Muscle layer of duodenum (tissue), 2 donors: Measurements from ENCODE around the gene CNNM2.
"Not testable (repeated sequence)": the region's sequence is repeated elsewhere in the genome, so short reads cannot be mapped to it uniquely, and the experiment has no call there.

Source experiments
- H3K27ac ChIP-seq: one replicate; pipeline ENCODE4 v1.7.0; 2013; ENCODE audit warnings: mild to moderate bottlenecking, low read length
- H3K27me3 ChIP-seq: one replicate; pipeline ENCODE4 v1.7.0; 2013; ENCODE audit warnings: low read depth, mild to moderate bottlenecking, control low read depth, low read length
- H3K36me3 ChIP-seq, 2 donors: one replicate each; pipeline ENCODE4 v1.7.0; 2013; ENCODE audit warnings: low read length in 2 of 2, control low read depth in 1 of 2, mild to moderate bottlenecking in 1 of 2; ENCODE audit not compliant: insufficient read depth in 2 of 2, control insufficient read depth in 1 of 2
- H3K4me1 ChIP-seq, 2 donors: one replicate each; pipeline ENCODE4 v1.7.0; 2013; ENCODE audit warnings: low read length in 2 of 2, mild to moderate bottlenecking in 2 of 2, control low read depth in 1 of 2, moderate library complexity in 1 of 2; ENCODE audit not compliant: insufficient read depth in 2 of 2, control insufficient read depth in 1 of 2
- H3K4me3 ChIP-seq, 2 donors: one replicate each; pipeline ENCODE4 v1.7.0; 2013; ENCODE audit warnings: low read length in 2 of 2, low read depth in 1 of 2, mild to moderate bottlenecking in 1 of 2
- H3K9me3 ChIP-seq, 2 donors: one replicate each; pipeline ENCODE4 v1.7.0; 2013; ENCODE audit warnings: low read length in 2 of 2, control low read depth in 1 of 2, mild to moderate bottlenecking in 1 of 2; ENCODE audit not compliant: control insufficient read depth in 1 of 2
- donor health status: healthy.

Gene CNNM2

DNA sequence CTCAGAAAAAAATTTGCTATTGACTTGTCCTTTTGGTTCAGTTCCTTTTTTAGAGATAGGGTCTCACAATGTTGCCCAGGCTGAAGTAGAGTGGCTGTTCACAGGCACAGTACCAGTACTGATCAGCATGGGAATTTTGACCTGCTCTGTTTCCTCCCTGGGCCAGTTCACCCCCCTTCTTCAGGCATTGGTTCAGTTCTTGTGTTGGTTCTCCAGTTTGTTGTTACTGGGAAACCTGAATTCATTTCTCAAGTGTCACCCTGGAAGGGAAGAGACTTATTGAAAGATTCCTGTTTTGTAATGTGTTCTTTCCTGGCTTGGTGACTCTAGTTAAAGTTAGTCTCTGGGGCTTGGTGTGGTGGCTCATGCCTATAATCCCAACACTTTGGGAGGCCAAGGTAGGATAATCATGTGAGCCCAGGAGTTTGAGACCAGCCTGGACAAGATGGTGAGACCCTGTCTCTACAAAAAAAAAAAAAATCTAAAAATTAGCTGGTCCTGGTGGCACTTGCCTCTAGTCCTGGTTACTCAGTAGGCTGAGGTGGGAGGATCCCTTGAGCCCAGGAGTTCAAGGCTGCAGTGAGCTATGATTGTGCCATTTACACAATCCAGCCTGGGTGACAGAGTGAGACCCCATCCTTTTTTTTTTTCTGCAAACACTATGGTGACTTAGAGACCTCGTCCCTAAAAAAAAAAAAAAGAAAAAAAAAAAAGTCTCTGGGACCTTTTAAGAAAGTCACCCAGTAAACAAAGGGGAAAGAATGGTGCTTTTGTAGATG lies 52.7 kb downstream of the CNNM2 start:
- no peaks in the 10 kb centered on the region for H3K36me3 ChIP-seq
- peaks cover 0 to 6% of the 10 kb centered on the region in 2 donors for H3K4me1 ChIP-seq
- no peaks in the 10 kb centered on the region for H3K27me3 ChIP-seq
- H3K9me3 ChIP-seq: no peaks in the 10 kb centered on the region
- H3K4me3 ChIP-seq: no peak overlapping the region
- no peak overlapping the region for H3K27ac ChIP-seq

DNA sequence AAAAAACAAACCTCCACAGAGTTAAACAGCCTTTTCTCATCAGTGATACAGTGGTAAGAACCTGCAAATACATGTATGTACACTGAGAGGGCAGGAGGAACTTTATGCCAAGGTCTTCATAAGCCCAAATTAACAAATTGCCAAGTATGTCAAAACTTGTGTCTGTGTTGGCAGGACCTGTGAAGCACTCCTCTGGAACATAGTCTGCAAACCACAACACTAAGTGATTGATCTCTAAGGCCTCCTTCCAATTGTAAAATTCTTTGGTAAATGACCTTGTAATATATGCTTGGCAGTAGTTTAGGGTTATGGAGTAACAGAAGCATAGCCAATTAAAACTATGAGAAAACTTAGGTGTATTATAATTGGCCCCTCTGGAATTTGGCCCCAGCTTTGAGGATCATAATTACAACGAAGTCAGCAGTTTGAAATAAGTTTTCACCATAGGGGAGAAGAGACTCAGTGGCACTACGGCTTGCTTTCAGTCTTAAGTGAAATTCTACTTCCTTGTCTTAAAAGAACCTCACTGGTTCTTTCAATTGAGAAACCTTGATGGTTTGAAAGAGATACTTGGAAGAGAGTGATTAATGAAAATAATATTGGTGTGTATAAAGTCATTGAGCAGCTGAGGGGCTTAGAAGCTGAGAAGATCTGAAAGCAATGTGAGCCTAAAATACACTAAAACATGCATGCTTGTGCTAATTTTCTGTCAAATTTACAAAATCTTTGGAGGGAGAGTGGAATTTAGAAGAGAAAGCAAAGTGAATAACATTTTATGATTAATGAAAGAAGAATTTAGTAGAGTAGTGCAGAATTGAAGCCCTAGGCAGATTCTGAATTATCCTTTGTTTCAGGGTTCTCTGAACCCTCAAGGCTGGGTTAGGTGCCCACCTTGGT lies 57.6 kb downstream of the CNNM2 start:
- H3K4me3 ChIP-seq: no peak overlapping the region
- peaks cover 0 to 7% of the 10 kb centered on the region in 2 donors for H3K4me1 ChIP-seq
- no peaks in the 10 kb centered on the region for H3K36me3 ChIP-seq
- no peaks in the 10 kb centered on the region for H3K9me3 ChIP-seq
- H3K27me3 ChIP-seq: no peaks in the 10 kb centered on the region
- H3K27ac ChIP-seq: no peak overlapping the region

DNA sequence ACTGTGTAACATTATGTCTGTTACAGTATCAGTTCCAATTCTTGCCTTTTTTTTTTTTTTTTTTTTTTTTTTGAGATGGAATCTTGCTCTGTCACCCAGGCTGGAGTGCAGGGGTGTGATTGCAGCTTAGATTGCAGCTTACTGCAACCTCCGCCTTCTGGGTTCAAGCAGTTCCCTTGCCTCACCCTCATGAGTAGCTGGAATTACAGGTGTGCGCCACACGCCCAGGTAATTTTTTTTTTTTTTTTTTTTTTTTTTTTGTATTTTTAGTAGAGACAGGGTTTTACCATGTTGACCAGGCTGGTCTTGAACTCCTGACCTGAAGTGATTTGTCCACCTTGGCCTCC lies 58.3 kb downstream of the CNNM2 start:
- not testable (repeated sequence) for H3K9me3 ChIP-seq, H3K36me3 ChIP-seq, H3K27me3 ChIP-seq, H3K27ac ChIP-seq, H3K4me1 ChIP-seq, H3K4me3 ChIP-seq

DNA sequence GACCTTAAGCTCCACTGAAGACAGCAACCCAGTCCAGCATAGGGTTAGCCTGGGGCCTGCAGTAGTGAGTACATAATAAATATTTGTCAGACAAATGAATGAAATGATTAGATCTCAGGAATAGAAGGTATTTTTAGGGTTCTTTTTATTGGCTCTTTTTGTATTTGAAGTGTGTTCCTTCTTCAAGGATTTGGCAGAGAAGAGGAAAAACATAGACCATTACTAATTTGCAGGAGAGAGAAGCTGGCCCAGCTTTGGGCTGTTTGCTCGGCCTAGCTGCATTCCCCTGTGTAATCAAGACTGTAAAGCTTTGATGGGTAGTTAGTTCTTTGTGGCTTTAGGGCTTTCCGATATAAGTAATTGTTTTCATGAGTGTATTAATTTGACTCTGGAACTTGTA lies 64.2 kb downstream of the CNNM2 start:
- Histone ChIP-seq H3K36me3 (no peaks in the 10 kb centered on the region), H3K9me3 (no peaks in the 10 kb centered on the region), H3K4me1 (no peaks in the 10 kb centered on the region), H3K4me3 (no peak overlapping the region), H3K27me3 (no peaks in the 10 kb centered on the region), H3K27ac (no peak overlapping the region)

DNA sequence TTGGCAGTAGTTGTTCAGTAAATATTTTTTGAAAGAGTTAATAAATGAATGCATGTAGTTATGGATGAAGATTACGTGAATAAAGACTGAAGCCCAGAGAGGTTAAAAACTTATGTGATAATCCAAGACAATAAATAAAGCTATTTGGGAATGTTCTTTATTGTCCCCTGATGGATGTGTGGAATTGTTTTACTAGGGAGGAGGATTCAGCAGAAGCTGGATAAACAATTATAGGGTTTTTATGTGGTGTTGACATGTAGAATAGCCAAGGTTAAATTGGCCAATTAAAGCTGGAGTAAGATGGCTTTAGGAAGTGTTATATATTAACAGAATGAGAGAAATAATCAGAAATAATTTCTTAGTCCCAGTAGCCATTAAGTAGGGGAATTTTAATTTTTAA lies 66.0 kb downstream of the CNNM2 start:
- Histone ChIP-seq H3K27me3 (no peaks in the 10 kb centered on the region), H3K36me3 (no peaks in the 10 kb centered on the region), H3K9me3 (no peaks in the 10 kb centered on the region), H3K4me3 (no peak overlapping the region), H3K4me1 (peaks cover 0 to 7% of the 10 kb centered on the region in 2 donors), H3K27ac (no peak overlapping the region)

DNA sequence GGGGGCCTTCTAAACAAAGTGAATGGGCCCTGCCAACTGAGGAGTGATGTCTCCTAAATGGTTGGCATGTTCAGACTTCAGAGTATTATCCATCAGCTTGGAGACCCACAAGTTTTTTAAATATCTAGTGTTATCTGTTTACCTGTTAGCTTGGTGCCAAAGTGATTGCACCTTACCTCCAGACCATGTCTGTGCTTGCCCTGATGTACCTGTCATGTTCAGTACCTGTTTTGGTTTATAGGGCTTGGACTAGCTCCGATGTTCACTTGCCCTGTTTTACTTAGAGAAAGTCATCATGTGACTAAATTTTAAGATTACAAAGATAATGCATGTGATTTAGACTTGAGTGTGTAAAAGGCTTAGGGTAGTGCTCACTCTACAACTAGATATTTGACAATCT lies 67.7 kb downstream of the CNNM2 start:
- H3K36me3 ChIP-seq: no peaks in the 10 kb centered on the region
- no peak overlapping the region for H3K4me3 ChIP-seq
- H3K27me3 ChIP-seq: no peaks in the 10 kb centered on the region
- H3K4me1 ChIP-seq: peaks cover 0 to 7% of the 10 kb centered on the region in 2 donors
- no peak overlapping the region for H3K27ac ChIP-seq
- H3K9me3 ChIP-seq: no peaks in the 10 kb centered on the region

DNA sequence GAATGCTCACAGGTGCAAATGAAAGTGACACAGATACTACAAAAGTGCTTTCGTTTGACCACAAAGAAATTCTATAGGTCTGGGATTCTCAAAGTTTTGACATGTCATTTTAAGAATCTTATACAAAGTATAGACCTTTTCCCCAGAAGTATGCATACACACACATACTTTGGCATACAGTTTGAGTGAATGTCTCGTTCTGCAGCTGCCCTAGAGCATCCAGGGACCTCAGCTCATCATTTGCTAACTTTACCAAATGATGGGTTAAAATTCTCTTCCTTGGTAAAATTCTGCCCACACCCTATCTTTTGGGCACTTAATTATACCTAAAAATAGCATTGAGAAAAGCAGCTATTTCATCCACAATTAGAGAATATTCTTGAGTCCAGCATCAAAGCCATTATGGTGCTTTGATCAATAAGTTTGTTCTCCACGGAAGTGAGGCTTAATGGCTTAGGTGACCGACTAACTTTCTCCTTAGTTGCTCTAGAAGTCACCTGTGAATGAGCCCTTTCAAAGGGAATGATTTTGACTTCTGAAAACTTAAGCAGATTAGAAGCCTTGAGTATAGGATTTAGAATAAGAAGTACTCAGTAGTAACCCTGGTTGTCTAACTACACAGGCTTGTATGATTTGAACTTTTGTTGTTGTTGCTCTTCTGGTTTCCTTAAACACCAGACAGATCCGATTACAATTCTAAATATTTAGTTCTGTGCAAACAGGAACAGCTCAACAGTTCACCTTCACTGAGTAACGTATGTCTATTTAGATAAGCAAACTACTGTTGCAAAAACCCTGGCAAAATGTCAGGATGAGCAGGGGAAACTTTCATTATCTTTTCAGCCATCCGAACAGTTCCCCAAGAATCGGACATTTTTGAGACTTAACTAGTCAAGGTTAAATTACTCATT lies 70.6 kb downstream of the CNNM2 start:
- peaks cover 0 to 7% of the 10 kb centered on the region in 2 donors for H3K4me1 ChIP-seq
- H3K4me3 ChIP-seq: no peak overlapping the region
- H3K36me3 ChIP-seq: no peaks in the 10 kb centered on the region
- no peaks in the 10 kb centered on the region for H3K9me3 ChIP-seq
- H3K27ac ChIP-seq: no peak overlapping the region
- H3K27me3 ChIP-seq: no peaks in the 10 kb centered on the region

DNA sequence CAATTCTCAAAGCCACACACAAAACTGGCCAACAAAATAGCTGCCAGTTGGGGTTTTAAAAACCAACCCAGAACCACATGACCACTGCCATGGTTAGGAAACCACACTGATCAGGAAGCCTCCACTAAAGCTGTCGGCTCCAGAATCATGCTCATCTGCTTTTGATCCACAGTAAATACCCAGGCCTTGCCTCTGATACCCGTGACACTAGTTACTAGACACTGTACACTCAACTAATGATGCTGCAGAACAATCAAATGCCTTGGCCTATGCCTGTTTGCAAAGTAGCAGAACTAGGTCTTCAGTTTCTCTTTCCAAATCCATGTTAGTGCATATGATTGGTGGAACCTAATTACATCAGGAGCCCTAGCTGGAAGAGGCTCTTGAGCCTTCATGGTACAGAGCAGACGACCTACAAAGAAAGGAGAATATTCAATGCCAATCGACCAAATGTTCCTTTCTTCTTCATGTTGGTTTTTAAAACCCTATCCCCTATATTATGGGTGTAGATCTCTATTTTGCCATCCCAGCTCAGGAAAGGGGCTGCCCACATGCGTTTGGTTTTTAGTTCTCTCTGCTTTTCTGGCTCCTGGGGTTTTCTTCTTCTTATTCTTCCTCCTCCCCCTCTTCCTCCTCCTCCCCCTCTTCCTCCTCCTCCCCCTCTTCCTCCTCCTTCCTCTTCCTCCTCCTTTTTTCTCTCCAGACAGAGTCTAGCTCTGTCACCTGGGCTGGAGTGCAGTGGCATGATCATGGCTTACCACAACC lies 76.6 kb downstream of the CNNM2 start:
- Histone ChIP-seq H3K4me1 (no peaks in the 10 kb centered on the region), H3K9me3 (no peaks in the 10 kb centered on the region), H3K36me3 (no peaks in the 10 kb centered on the region), H3K27ac (no peak overlapping the region), H3K27me3 (no peaks in the 10 kb centered on the region), H3K4me3 (no peak overlapping the region)

DNA sequence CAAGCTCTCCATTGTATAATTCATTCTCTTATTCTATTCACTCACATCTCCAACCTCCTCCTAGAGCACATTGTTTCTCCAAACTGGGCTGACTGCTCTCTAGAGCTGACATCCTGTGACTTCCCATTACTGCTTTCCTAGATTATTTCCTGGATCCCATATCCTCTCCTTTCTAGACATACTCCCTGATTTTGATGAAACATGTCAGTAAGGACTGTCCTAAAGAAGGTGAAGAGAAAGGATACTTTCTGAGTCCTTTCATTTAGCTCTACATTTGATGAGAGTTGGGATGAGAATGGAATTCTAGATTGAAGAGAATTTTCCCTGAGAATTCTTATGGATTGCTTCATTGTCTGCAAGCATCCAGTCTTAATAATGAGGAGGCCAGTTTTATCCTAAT lies 78.8 kb downstream of the CNNM2 start:
- H3K4me1 ChIP-seq: no peaks in the 10 kb centered on the region
- no peak overlapping the region for H3K4me3 ChIP-seq
- no peaks in the 10 kb centered on the region for H3K36me3 ChIP-seq
- H3K27ac ChIP-seq: no peak overlapping the region
- H3K9me3 ChIP-seq: no peaks in the 10 kb centered on the region
- no peaks in the 10 kb centered on the region for H3K27me3 ChIP-seq

DNA sequence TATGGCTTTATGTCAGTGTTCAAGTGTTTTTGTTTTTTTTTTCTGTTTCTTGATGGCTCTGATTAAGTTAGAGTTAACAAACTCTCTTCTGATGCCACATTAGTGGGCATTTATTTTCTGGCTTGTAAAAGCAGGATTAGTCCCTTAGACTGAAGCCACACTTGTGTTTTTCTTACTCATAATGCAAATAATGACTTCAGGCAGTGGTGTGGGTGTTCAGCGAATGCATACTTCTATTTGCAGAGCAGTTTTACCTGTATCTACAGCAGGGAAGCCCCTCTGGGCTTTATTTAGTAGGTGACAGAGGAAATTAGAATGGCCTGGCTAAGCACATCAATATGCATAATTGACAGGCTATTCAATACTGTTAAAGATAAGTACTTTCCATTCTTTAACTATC lies 79.9 kb downstream of the CNNM2 start:
- Histone ChIP-seq H3K36me3 (no peaks in the 10 kb centered on the region), H3K4me3 (no peak overlapping the region)

More for the DNA sequence above, 79.9 kb downstream of the CNNM2 start:
- Histone ChIP-seq H3K27ac (no peak overlapping the region), H3K27me3 (no peaks in the 10 kb centered on the region), H3K4me1 (no peaks in the 10 kb centered on the region), H3K9me3 (no peaks in the 10 kb centered on the region)
